GM10847 (cell line): ENCODE measurements around the gene TRPM5.

ENCODE experiments used
- POLR2A ChIP-seq: IDR thresholded peaks from 2 replicates; pipeline ENCODE4 v1.6.1; 2011; ENCODE audit not compliant: insufficient read length; ENCODE audit errors: extremely low read depth

The TRPM5 gene

DNA sequence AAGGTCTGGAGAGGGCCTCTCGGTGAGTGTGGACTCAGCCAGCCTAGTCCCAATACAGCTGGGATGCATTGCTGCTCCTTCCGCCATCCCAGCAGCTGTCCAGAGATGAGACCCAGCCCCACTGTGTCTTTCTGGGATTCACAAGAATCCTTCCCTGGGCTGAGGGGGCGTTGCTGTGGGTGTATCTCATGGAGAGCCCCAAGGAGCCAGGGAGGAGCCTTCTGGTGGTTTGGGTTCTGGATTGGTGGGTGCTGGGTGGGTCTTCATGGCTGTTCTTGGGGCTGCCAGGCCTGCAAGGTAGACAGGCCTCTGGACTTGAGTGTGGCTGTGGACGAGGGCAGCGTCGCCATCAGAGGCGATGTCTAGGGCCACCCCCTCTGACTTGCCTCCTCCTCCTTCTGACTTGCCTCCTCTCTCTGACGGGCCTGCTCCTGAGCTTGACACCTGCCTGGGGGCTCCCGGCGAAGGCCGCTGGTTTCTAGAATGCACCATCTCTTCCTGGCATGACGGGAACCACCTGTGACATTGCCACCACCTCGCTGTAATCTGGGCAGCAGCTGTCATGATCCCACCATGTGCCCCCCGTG, 17.7 kb upstream of the TRPM5 start:
- TF ChIP-seq POLR2A, result no peak

GRCh38 chr11:2461253-2461955, 17.1 kb upstream of the TRPM5 start:
- TF ChIP-seq POLR2A, result no peak

DNA sequence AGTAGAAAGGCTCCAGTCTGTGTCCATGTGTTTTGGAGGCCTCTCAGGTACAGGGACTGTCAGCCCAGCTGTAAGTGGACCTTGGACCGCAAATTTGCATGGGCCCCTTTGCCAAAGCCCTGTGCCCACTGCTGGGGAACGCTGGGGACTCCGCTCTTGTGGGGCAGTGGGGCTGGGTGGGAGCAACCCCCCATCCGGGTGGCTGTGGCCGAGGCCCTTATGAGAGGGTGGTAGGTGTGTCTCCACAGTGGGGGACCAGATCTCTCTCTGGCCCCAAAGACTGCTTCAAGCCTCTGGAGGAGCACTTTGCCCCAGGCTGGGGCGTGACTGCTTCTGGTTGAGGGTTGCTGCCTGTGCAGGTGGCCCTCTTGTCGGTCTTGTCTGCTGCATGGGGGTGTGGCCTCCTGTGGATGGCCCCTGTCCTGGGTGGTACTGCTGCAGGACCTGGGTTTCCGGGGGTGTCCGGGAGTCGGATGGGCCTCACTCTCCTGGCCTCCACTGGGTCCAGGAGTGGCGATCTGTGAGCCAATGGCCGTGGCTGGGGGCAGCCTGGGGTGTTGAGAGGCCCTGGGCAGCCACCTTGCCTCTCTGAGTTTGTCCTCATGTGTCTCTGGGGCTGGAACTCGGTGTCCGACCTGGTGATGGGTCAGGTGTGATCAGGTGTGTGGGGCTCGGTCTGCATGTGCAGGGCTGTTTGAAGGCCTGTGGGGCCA, 16.4 kb upstream of the TRPM5 start:
- no peak for TF ChIP-seq POLR2A

DNA sequence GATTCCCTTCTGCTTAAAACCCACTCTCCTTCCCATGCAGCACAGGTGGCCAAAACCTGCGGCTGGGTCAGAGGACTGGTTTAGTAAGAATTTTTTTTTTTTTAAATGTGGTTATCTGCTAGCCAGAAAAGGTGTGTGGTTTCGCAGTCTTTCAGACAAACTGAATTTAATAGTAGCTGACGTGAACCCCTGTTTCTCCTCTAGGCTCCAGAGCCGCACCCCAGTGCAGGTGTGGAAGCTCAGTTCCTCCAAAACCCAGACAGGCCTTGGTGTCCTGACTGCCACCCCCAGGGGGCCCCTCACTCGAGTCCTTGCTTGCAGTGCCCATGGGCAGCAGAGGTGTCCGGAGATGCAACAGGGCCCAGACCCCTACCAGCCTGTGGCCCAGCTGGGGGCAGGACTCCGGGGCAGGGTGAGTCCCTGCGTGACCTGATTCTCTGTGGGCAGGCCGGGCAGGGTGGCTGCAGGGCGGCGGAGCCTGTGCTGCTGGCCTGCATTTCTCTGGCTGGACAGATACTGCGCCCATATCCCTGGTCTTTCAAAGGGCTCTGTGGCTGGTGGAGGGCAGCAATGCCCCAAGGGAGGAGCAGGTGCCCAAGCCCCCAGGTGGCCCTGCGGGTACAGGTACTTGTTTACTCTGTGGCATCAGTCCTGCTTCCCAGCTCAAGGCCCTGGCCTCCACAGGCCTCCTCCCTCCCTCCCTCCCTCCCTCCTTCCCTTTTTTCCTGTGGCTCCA, 15.7 kb upstream of the TRPM5 start:
- TF ChIP-seq POLR2A, result no peak

GRCh38 chr11:2459016-2459725, 14.9 kb upstream of the TRPM5 start:
- TF ChIP-seq POLR2A, result no peak

DNA sequence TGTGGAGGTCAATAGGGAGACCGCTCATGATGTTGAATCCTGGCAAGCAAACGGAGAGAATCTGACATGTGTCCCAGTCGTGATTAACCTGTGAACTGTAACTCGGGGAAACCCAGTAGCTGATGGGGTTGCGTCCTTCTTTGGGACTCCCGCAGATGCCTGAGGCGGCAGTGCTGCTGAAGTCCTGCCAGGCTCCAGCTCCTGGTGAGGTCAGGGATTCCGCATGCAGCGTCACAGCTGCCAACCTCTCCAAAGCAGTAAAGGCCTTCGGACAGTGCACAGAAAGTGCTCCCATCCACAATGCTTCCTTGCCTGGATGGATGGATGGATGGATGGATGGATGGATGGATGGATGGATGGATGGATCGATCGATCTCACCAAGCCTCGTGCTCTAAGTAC, 14.0 kb upstream of the TRPM5 start:
- no peak for TF ChIP-seq POLR2A

DNA sequence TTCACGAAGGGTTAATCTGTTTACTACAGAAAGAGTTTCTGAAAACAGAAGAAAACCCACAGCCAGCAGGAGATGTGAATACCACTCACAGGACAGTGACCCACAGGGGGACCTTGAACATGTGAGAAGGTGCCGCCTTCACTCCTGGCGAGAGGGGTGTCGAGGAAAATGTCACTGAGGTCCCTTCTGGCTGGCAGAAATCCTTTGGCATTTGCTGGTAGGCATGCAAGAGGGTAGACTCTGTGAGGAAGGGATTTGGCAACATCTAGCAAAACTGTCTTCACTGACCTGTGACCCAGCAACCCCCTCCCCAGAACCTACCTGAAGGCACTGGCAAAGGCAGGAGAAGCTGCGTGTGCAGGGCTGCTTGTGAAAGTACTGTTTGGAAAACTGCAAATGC, 9.1 kb upstream of the TRPM5 start:
- TF ChIP-seq POLR2A, result no peak

- no peak for TF ChIP-seq POLR2A
Measured at GRCh38 chr11:2452321-2453012, 8.2 kb upstream of the TRPM5 start.

DNA sequence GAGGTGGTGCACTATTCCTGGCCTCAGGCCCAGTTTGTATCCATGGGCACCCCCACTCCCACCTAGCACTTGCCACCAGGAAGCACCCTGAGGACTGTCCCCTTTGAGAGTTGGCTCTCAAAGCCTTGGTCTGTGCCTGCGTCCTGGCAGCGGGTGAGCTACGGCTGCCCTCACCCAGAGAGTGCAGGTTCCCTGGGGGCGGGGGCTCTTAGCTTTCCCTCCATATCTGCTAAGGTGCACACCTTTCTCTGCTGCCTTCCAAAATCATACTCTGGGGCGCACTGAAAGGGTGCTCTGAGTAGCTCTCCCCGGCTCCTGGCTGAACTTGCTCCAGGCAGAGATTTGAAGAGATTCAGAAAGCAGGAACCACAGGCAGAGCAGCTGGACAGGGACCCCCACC, 7.6 kb upstream of the TRPM5 start:
- TF ChIP-seq POLR2A, result no peak

DNA sequence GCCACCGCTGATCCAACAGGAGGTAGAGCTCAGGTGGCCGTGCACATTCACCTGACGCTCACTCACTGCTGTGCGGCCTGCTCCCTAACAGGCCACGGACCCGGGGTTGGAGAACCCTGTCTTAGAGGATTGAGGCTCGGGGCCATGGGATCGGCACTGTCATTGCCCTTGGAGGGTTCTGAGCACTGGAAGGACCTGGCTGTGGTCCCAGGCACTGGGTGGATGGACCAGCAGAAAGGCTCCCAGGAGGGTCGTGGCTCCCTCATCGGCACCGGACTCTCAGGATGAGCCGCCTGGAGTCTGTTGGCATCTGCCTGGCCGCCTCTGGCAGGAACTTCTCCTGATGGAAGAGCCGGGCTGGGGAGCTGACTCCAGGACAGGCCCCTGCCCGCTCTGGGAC, 7.0 kb upstream of the TRPM5 start:
- TF ChIP-seq POLR2A, result no peak

DNA sequence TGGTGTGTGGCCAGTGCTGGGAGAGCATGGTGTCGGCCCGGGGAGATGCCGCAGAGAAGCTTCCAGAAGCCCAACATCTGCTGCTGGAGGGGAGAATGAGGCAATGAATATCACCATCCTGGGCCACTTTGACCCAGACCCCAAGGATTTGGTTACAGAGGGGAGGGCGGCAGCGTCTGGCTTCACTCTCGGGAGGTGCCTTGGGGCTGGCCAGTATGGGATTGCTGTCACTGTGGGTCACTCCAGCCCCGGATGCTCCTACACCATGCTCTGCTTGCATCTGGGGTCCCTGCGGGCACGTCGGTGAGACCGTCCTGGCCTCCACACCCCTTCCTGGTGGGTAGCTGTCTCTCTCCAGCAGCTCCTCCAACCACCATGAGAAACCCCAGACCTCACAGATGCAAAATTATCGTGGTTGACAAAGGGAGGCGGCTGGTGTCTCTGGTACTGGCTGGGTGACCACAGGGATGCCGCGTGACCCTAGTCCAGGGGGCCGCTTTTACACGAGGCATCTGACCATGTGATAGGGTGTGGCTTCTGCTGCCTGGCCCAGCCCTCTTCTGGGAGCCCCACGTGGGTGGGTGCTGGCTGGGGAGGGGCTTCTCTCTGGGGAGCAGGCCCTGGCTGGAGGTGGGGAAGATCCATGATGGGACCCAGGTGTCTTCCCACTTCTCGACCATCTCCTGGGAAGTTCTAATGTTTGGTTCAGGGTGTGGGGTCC, 6.2 kb upstream of the TRPM5 start:
- TF ChIP-seq POLR2A, result no peak

DNA sequence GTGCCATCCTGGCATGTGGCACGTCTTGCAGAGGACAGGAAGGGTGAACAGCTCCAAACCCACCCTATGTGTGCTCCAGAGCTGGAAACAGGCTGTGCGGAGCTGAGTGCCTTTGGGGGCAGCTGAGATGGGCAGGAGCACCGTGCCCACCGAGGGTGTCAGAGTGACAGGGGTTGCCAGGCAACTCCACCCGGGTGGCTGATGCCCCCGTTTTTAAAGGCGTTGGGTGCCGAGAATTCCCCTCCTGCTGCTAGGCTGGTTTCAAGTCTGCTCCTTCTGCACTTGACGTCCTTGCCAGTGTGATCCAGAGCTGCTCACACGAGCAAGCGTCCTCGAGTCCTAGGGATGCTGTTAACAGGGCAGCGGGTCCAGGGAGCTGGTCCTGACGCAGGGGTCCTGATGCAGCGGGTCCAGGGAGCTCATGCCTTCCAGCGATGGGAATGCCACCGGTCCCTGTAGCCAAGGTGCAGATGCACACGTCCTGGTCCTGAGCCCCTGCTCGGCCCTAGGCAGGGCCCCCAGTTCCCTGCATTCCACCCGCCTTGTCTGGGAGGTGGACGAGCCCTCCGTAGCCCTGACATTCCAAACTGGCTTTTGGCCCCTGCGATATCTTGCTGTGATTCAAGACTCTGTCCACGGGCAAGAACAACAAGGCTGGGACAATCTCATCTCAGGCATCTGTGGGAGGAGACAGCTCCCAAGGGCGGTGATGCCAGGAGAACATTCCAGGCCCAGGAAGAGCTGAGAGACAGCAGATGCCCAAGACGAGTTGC, 5.4 kb upstream of the TRPM5 start:
- TF ChIP-seq POLR2A, result no peak
